ENCODE data around the gene ARHGAP24.

Gene ARHGAP24

GRCh38 chr4:85579942-85580341, 105.0 kb downstream of the ARHGAP24 start:
- H3K27me3 ChIP-seq (ENCODE audit: control insufficient read depth, insufficient read depth, low read length): no peaks in the 10 kb centered on the region
- H3K4me1 ChIP-seq (ENCODE audit: control insufficient read depth, insufficient read depth, low read length): no peaks in the 10 kb centered on the region
- no peak overlapping the region for H3K9ac ChIP-seq (ENCODE audit: low read length)
- H3K4me3 ChIP-seq (ENCODE audit: low read length): no peak overlapping the region
- no peaks in the 10 kb centered on the region for H3K36me3 ChIP-seq (ENCODE audit: control insufficient read depth, insufficient read depth, low read length)
- no peak overlapping the region for H3K27ac ChIP-seq (ENCODE audit: low read depth, low read length)

GRCh38 chr4:85580489-85580888, 105.5 kb downstream of the ARHGAP24 start:
- Histone ChIP-seq H3K27me3 (ENCODE audit: control insufficient read depth, insufficient read depth, low read length) (no peaks in the 10 kb centered on the region), H3K9ac (ENCODE audit: low read length) (no peak overlapping the region), H3K4me1 (ENCODE audit: control insufficient read depth, insufficient read depth, low read length) (no peaks in the 10 kb centered on the region), H3K36me3 (ENCODE audit: control insufficient read depth, insufficient read depth, low read length) (no peaks in the 10 kb centered on the region), H3K27ac (ENCODE audit: low read depth, low read length) (no peak overlapping the region), H3K4me3 (ENCODE audit: low read length) (no peak overlapping the region)

GRCh38 chr4:85587952-85588351, 113.0 kb downstream of the ARHGAP24 start:
- Histone ChIP-seq H3K4me3 (ENCODE audit: low read length) (no peak overlapping the region), H3K9ac (ENCODE audit: low read length) (no peak overlapping the region), H3K27ac (ENCODE audit: low read depth, low read length) (no peak overlapping the region), H3K36me3 (ENCODE audit: control insufficient read depth, insufficient read depth, low read length) (no peaks in the 10 kb centered on the region), H3K27me3 (ENCODE audit: control insufficient read depth, insufficient read depth, low read length) (no peaks in the 10 kb centered on the region), H3K4me1 (ENCODE audit: control insufficient read depth, insufficient read depth, low read length) (no peaks in the 10 kb centered on the region)

- H3K4me3 ChIP-seq (ENCODE audit: low read length): no peak overlapping the region
- H3K27ac ChIP-seq (ENCODE audit: low read depth, low read length): no peak overlapping the region
- H3K4me1 ChIP-seq (ENCODE audit: control insufficient read depth, insufficient read depth, low read length): no peaks in the 10 kb centered on the region
- H3K9ac ChIP-seq (ENCODE audit: low read length): no peak overlapping the region
- no peaks in the 10 kb centered on the region for H3K27me3 ChIP-seq (ENCODE audit: control insufficient read depth, insufficient read depth, low read length)
- no peaks in the 10 kb centered on the region for H3K36me3 ChIP-seq (ENCODE audit: control insufficient read depth, insufficient read depth, low read length)
Measured at GRCh38 chr4:85591406-85592098, 116.6 kb downstream of the ARHGAP24 start.

- Histone ChIP-seq H3K27ac (ENCODE audit: low read depth, low read length) (no peak overlapping the region), H3K4me3 (ENCODE audit: low read length) (no peak overlapping the region)
Measured at GRCh38 chr4:85595098-85595775, 120.3 kb downstream of the ARHGAP24 start.

GRCh38 chr4:85595796-85596559, 121.0 kb downstream of the ARHGAP24 start:
- Histone ChIP-seq H3K27ac (ENCODE audit: low read depth, low read length) (no peak overlapping the region), H3K4me3 (ENCODE audit: low read length) (no peak overlapping the region), H3K36me3 (ENCODE audit: control insufficient read depth, insufficient read depth, low read length) (no peaks in the 10 kb centered on the region), H3K9ac (ENCODE audit: low read length) (no peak overlapping the region), H3K27me3 (ENCODE audit: control insufficient read depth, insufficient read depth, low read length) (no peaks in the 10 kb centered on the region), H3K4me1 (ENCODE audit: control insufficient read depth, insufficient read depth, low read length) (no peaks in the 10 kb centered on the region)

More at GRCh38 chr4:85595098-85595775, 120.3 kb downstream of the ARHGAP24 start:
- H3K36me3 ChIP-seq (ENCODE audit: control insufficient read depth, insufficient read depth, low read length): no peaks in the 10 kb centered on the region
- no peaks in the 10 kb centered on the region for H3K27me3 ChIP-seq (ENCODE audit: control insufficient read depth, insufficient read depth, low read length)
- no peaks in the 10 kb centered on the region for H3K4me1 ChIP-seq (ENCODE audit: control insufficient read depth, insufficient read depth, low read length)
- no peak overlapping the region for H3K9ac ChIP-seq (ENCODE audit: low read length)

GRCh38 chr4:85598936-85599335, 124.0 kb downstream of the ARHGAP24 start:
- no peak overlapping the region for H3K9ac ChIP-seq (ENCODE audit: low read length)
- no peaks in the 10 kb centered on the region for H3K27me3 ChIP-seq (ENCODE audit: control insufficient read depth, insufficient read depth, low read length)
- no peaks in the 10 kb centered on the region for H3K4me1 ChIP-seq (ENCODE audit: control insufficient read depth, insufficient read depth, low read length)
- no peaks in the 10 kb centered on the region for H3K36me3 ChIP-seq (ENCODE audit: control insufficient read depth, insufficient read depth, low read length)
- no peak overlapping the region for H3K27ac ChIP-seq (ENCODE audit: low read depth, low read length)
- H3K4me3 ChIP-seq (ENCODE audit: low read length): no peak overlapping the region

- Histone ChIP-seq H3K9ac (ENCODE audit: low read length) (no peak overlapping the region), H3K4me1 (ENCODE audit: control insufficient read depth, insufficient read depth, low read length) (no peaks in the 10 kb centered on the region), H3K27me3 (ENCODE audit: control insufficient read depth, insufficient read depth, low read length) (no peaks in the 10 kb centered on the region), H3K36me3 (ENCODE audit: control insufficient read depth, insufficient read depth, low read length) (no peaks in the 10 kb centered on the region), H3K4me3 (ENCODE audit: low read length) (no peak overlapping the region), H3K27ac (ENCODE audit: low read depth, low read length) (no peak overlapping the region)
Measured at GRCh38 chr4:85600501-85600900, 125.6 kb downstream of the ARHGAP24 start.

GRCh38 chr4:85603437-85604336, 128.7 kb downstream of the ARHGAP24 start:
- Histone ChIP-seq H3K27me3 (ENCODE audit: control insufficient read depth, insufficient read depth, low read length) (no peaks in the 10 kb centered on the region), H3K4me1 (ENCODE audit: control insufficient read depth, insufficient read depth, low read length) (no peaks in the 10 kb centered on the region), H3K4me3 (ENCODE audit: low read length) (no peak overlapping the region), H3K36me3 (ENCODE audit: control insufficient read depth, insufficient read depth, low read length) (no peaks in the 10 kb centered on the region), H3K27ac (ENCODE audit: low read depth, low read length) (no peak overlapping the region), H3K9ac (ENCODE audit: low read length) (no peak overlapping the region)

GRCh38 chr4:85606505-85606904, 131.6 kb downstream of the ARHGAP24 start:
- no peak overlapping the region for H3K27ac ChIP-seq (ENCODE audit: low read depth, low read length)
- H3K4me1 ChIP-seq (ENCODE audit: control insufficient read depth, insufficient read depth, low read length): no peaks in the 10 kb centered on the region
- no peaks in the 10 kb centered on the region for H3K27me3 ChIP-seq (ENCODE audit: control insufficient read depth, insufficient read depth, low read length)
- H3K4me3 ChIP-seq (ENCODE audit: low read length): no peak overlapping the region
- no peaks in the 10 kb centered on the region for H3K36me3 ChIP-seq (ENCODE audit: control insufficient read depth, insufficient read depth, low read length)
- no peak overlapping the region for H3K9ac ChIP-seq (ENCODE audit: low read length)

- no peaks in the 10 kb centered on the region for H3K36me3 ChIP-seq (ENCODE audit: control insufficient read depth, insufficient read depth, low read length)
- no peak overlapping the region for H3K9ac ChIP-seq (ENCODE audit: low read length)
- H3K27ac ChIP-seq (ENCODE audit: low read depth, low read length): no peak overlapping the region
- no peaks in the 10 kb centered on the region for H3K4me1 ChIP-seq (ENCODE audit: control insufficient read depth, insufficient read depth, low read length)
- no peak overlapping the region for H3K4me3 ChIP-seq (ENCODE audit: low read length)
- no peaks in the 10 kb centered on the region for H3K27me3 ChIP-seq (ENCODE audit: control insufficient read depth, insufficient read depth, low read length)
Measured at GRCh38 chr4:85607624-85608023, 132.7 kb downstream of the ARHGAP24 start.

- H3K27ac ChIP-seq (ENCODE audit: low read depth, low read length): no peak overlapping the region
- H3K9ac ChIP-seq (ENCODE audit: low read length): no peak overlapping the region
- H3K36me3 ChIP-seq (ENCODE audit: control insufficient read depth, insufficient read depth, low read length): no peaks in the 10 kb centered on the region
Measured at GRCh38 chr4:85610450-85610849, 135.5 kb downstream of the ARHGAP24 start.

More at GRCh38 chr4:85610450-85610849, 135.5 kb downstream of the ARHGAP24 start:
- Histone ChIP-seq H3K4me1 (ENCODE audit: control insufficient read depth, insufficient read depth, low read length) (no peaks in the 10 kb centered on the region), H3K4me3 (ENCODE audit: low read length) (no peak overlapping the region), H3K27me3 (ENCODE audit: control insufficient read depth, insufficient read depth, low read length) (no peaks in the 10 kb centered on the region)

All from rectal smooth muscle tissue (tissue), 1 donor.